CD14-positive monocyte (primary cell): ENCODE results near the gene CMSS1. TPM values are rescaled to one million over a fixed set of nuclear protein-coding genes. Genes with fewer than 3 reads are reported as not detected.

Source experiments
- DNase-seq, 3 donors: peaks; one replicate each; pipeline ENCODE4 v3.0.0-alpha.2; 2011 to 2022
- H2AFZ ChIP-seq: 2 replicates; pipeline ENCODE4 v1.6.0; 2012; ENCODE audit warnings: mild to moderate bottlenecking, low read depth, low read length, inconsistent platforms; ENCODE audit not compliant: insufficient read depth, poor library complexity, severe bottlenecking
- H3K27ac ChIP-seq, 2 donors: 1 replicate in 1 of 2; 2 replicates in 1 of 2; pipeline ENCODE4 v1.5.1; 2012 to 2013; ENCODE audit warnings: low read length in 2 of 2, control low read depth in 1 of 2, inconsistent platforms in 1 of 2, low read depth in 1 of 2, mild to moderate bottlenecking in 1 of 2
- H3K27me3 ChIP-seq, 2 donors: one replicate each; pipeline versions ENCODE4 v1.6.0 to v1.6.1; 2011 to 2013; ENCODE audit warnings: low read length in 2 of 2; ENCODE audit not compliant: control insufficient read depth in 2 of 2, insufficient read depth in 2 of 2
- H3K36me3 ChIP-seq, 2 donors: replicated peaks in 1 of 2; 1 replicate in 1 of 2; 2 replicates in 1 of 2; pipeline versions ENCODE4 v1.5.1 to v1.6.1; 2012 to 2013; ENCODE audit warnings: low read length in 2 of 2, control low read depth in 1 of 2, inconsistent platforms in 1 of 2, mild to moderate bottlenecking in 1 of 2; ENCODE audit not compliant: insufficient read depth in 2 of 2, control insufficient read depth in 1 of 2
- H3K4me1 ChIP-seq, 2 donors: 1 replicate in 1 of 2; 2 replicates in 1 of 2; pipeline versions ENCODE4 v1.5.1 to v1.6.1; 2012 to 2013; ENCODE audit warnings: low read length in 2 of 2, control low read depth in 1 of 2, inconsistent platforms in 1 of 2, mild to moderate bottlenecking in 1 of 2, moderate library complexity in 1 of 2; ENCODE audit not compliant: insufficient read depth in 2 of 2, control insufficient read depth in 1 of 2
- H3K4me2 ChIP-seq: replicated peaks from 2 replicates; pipeline ENCODE3; 2012; ENCODE audit warnings: low read length, moderate library complexity, mild to moderate bottlenecking; ENCODE audit not compliant: poor library complexity, severe bottlenecking; ENCODE audit errors: extremely low read depth
- H3K4me3 ChIP-seq, 3 experiments: fragments of 200-600 bp in 1 of 3; sonication (generic) in 1 of 3; replicated peaks in 1 of 3; 1 replicate in 2 of 3; 2 replicates in 1 of 3; pipeline ENCODE4 v1.5.1; 2011 to 2013; ENCODE audit warnings: low read length in 3 of 3, mild to moderate bottlenecking in 3 of 3, control low read depth in 2 of 3, low read depth in 2 of 3, inconsistent platforms in 1 of 3, moderate library complexity in 1 of 3
- H3K79me2 ChIP-seq: 2 replicates; pipeline ENCODE4 v1.6.0; 2012; ENCODE audit warnings: mild to moderate bottlenecking, control low read depth, inconsistent platforms, low read length, moderate library complexity; ENCODE audit not compliant: insufficient read depth
- H3K9ac ChIP-seq: 2 replicates; pipeline ENCODE4 v1.6.0; 2017; ENCODE audit warnings: low read length, mild to moderate bottlenecking; ENCODE audit not compliant: insufficient read depth, poor library complexity, severe bottlenecking
- H3K9me3 ChIP-seq, 2 donors: replicated peaks in 1 of 2; 1 replicate in 1 of 2; 2 replicates in 1 of 2; pipeline versions ENCODE4 v1.5.1 to v1.6.1; 2012 to 2013; ENCODE audit warnings: low read length in 2 of 2, control low read depth in 1 of 2; ENCODE audit not compliant: control insufficient read depth in 1 of 2, insufficient read depth in 1 of 2
- H4K20me1 ChIP-seq: 2 replicates; pipeline ENCODE4 v1.6.0; 2012; ENCODE audit warnings: mild to moderate bottlenecking, low read length, control low read depth, moderate library complexity; ENCODE audit not compliant: insufficient read depth
- H3K27ac Mint-ChIP-seq, 7 donors: one replicate each; pipeline ENCODE4 v1.8.0; 2020; ENCODE audit warnings: mild to moderate bottlenecking in 7 of 7, mixed read lengths in 7 of 7, moderate library complexity in 6 of 7, inconsistent platforms in 2 of 7
- H3K27me3 Mint-ChIP-seq, 3 donors: one replicate each; pipeline ENCODE4 v1.8.0; 2021 to 2022; ENCODE audit warnings: low read depth in 3 of 3, mild to moderate bottlenecking in 3 of 3, mixed read lengths in 3 of 3, moderate library complexity in 3 of 3, inconsistent platforms in 1 of 3
- H3K36me3 Mint-ChIP-seq, 2 donors: one replicate each; pipeline ENCODE4 v1.8.0; 2020; ENCODE audit warnings: mixed read lengths in 2 of 2, inconsistent platforms in 1 of 2, mild to moderate bottlenecking in 1 of 2
- H3K4me1 Mint-ChIP-seq: one replicate; pipeline ENCODE4 v1.8.0; 2020; ENCODE audit warnings: mild to moderate bottlenecking, mixed read lengths
- H3K4me3 Mint-ChIP-seq, 2 donors: one replicate each; pipeline ENCODE4 v1.8.0; 2020; ENCODE audit warnings: mild to moderate bottlenecking in 2 of 2, mixed read lengths in 2 of 2, moderate library complexity in 1 of 2
- H3K9me3 Mint-ChIP-seq, 7 donors: one replicate each; pipeline ENCODE4 v1.8.0; 2020 to 2022; ENCODE audit warnings: mixed read lengths in 7 of 7, mild to moderate bottlenecking in 6 of 7, moderate library complexity in 6 of 7, inconsistent platforms in 2 of 7
- CTCF ChIP-seq: fragments of 200-600 bp; IDR thresholded peaks from one replicate; pipeline ENCODE4 v1.8.0; 2022; ENCODE audit warnings: antibody characterized with exemption, mild to moderate bottlenecking
- WGBS: methylation state at CpG from one replicate; pipeline ENCODE4 v1.1.5; 2013; ENCODE audit warnings: missing lambda C conversion rate; ENCODE audit not compliant: insufficient coverage; 5-methylcytosine and 5-hydroxymethylcytosine counted together
- intact Hi-C, 2 donors: fragments of 100-400 bp; cut with micrococcal nuclease; formaldehyde crosslinking; loops; one replicate each; pipeline versions ENCODE4 v1.15.0 to v1.15.1; 2023
- polyA plus RNA-seq, 3 donors: library from polyadenylated mRNA; depleted of rRNA in 1 of 3; unstranded in 2 of 3; stranded (reverse) in 1 of 3; fragments of 300-500 nt in 2 of 3; fragments of >200 nt in 1 of 3; fragmentation: Illumina TruSeq in 2 of 3; gene quantifications; 1 replicate in 2 of 3; 2 replicates in 1 of 3; pipeline ENCODE4 v1.2.3, GENCODE V29; 2012 to 2021

Gene CMSS1
- polyA plus RNA-seq, 3 donors: 1.1 to 3.6 (median 2.2) TPM

- no peaks in the 10 kb centered on the region for H3K4me1 Mint-ChIP-seq
- H3K27ac Mint-ChIP-seq: no peak overlapping the region
- H3K9me3 Mint-ChIP-seq: peaks cover 0 to 4% (median 0%) of the 10 kb centered on the region in 7 donors
- DNase-seq: no peak
- no peak overlapping the region for H3K27ac ChIP-seq
- H3K4me3 ChIP-seq: no peak overlapping the region
- no peaks in the 10 kb centered on the region for H3K27me3 ChIP-seq
- H3K79me2 ChIP-seq: no peaks in the 10 kb centered on the region
- H3K4me1 ChIP-seq: no peaks in the 10 kb centered on the region
- H2AFZ ChIP-seq: no peak overlapping the region
- no peak overlapping the region for H3K4me2 ChIP-seq
- H3K9me3 ChIP-seq: peaks cover 0 to 4% of the 10 kb centered on the region in 2 donors
- intact Hi-C loops: no loop called here
- H3K36me3 Mint-ChIP-seq: peaks cover 5 to 7% of the 10 kb centered on the region in 2 donors
- H3K4me3 Mint-ChIP-seq: no peak overlapping the region
- H4K20me1 ChIP-seq: no peaks in the 10 kb centered on the region
- H3K36me3 ChIP-seq: no peaks in the 10 kb centered on the region
- no peak for TF ChIP-seq CTCF
- peaks cover 0 to 2% (median 0%) of the 10 kb centered on the region in 3 donors for H3K27me3 Mint-ChIP-seq
- H3K9ac ChIP-seq: no peak overlapping the region
- WGBS: 100% methylated on average over 2 of the region's 6 CpGs
These were observed 332.2 kb downstream of the CMSS1 start for GRCh38 chr3:100149713-100150415.

- Mint-ChIP-seq H3K36me3 (peaks cover 5 to 12% of the 10 kb centered on the region in 2 donors), H3K9me3 (peaks cover 4 to 9% (median 6%) of the 10 kb centered on the region in 7 donors), H3K4me1 (no peaks in the 10 kb centered on the region), H3K4me3 (no peak overlapping the region), H3K27me3 (no peaks in the 10 kb centered on the region), H3K27ac (no peak overlapping the region)
- Histone ChIP-seq H3K9ac (no peak overlapping the region), H4K20me1 (no peaks in the 10 kb centered on the region), H3K4me3 (no peak overlapping the region), H3K4me2 (no peak overlapping the region), H2AFZ (no peak overlapping the region), H3K4me1 (no peaks in the 10 kb centered on the region), H3K27me3 (no peaks in the 10 kb centered on the region), H3K79me2 (no peaks in the 10 kb centered on the region), H3K9me3 (peaks cover 6 to 7% of the 10 kb centered on the region in 2 donors), H3K27ac (no peak overlapping the region), H3K36me3 (no peaks in the 10 kb centered on the region)
- no peak for TF ChIP-seq CTCF
- no CpG with 5 or more reads among the region's 1 CpG for WGBS
- intact Hi-C loops: no loop called here
- no peak for DNase-seq
These were observed 332.8 kb downstream of the CMSS1 start for GRCh38 chr3:100150473-100150872.
